OCI-LY1 (cell line): ENCODE results near the gene CCM2.

Experiments used
- H2AFZ ChIP-seq: fragments of 200-600 bp; sonication (generic), shearing (Covaris generic); 2 replicates; pipeline ENCODE4 v1.6.0; 2014; ENCODE audit warnings: antibody characterized with exemption, mild to moderate bottlenecking, low read length
- H3F3A ChIP-seq: fragments of 200-600 bp; sonication (generic), shearing (Covaris generic); 2 replicates; pipeline ENCODE4 v1.6.0; 2014; ENCODE audit warnings: mild to moderate bottlenecking, antibody characterized with exemption, low read length, moderate library complexity; ENCODE audit not compliant: insufficient read depth
- H3K27ac ChIP-seq: fragments of 200-600 bp; sonication (generic); 2 replicates; pipeline ENCODE4 v1.5.1; 2014; ENCODE audit warnings: low read length, mixed run types, mild to moderate bottlenecking, low read depth; ENCODE audit not compliant: poor library complexity, severe bottlenecking
- H3K27me3 ChIP-seq: fragments of 200-600 bp; sonication (generic); 2 replicates; pipeline ENCODE4 v1.6.0; 2014; ENCODE audit warnings: antibody characterized with exemption, mild to moderate bottlenecking, low read length, moderate library complexity; ENCODE audit not compliant: insufficient read depth
- H3K36me3 ChIP-seq: fragments of 200-600 bp; sonication (generic); 2 replicates; pipeline ENCODE4 v1.6.1; 2014; ENCODE audit warnings: mild to moderate bottlenecking, antibody characterized with exemption, low read length, moderate library complexity, mixed read lengths; ENCODE audit not compliant: insufficient read depth
- H3K4me1 ChIP-seq: fragments of 200-600 bp; sonication (generic); 2 replicates; pipeline ENCODE4 v1.5.1; 2014; ENCODE audit warnings: mild to moderate bottlenecking, low read length, moderate library complexity; ENCODE audit not compliant: insufficient read depth, severe bottlenecking
- H3K4me2 ChIP-seq: fragments of 200-600 bp; sonication (generic), shearing (Covaris generic); 2 replicates; pipeline ENCODE4 v1.6.1; 2014; ENCODE audit warnings: low read length
- H3K4me3 ChIP-seq: fragments of 200-600 bp; sonication (generic); 2 replicates; pipeline ENCODE4 v1.5.1; 2014; ENCODE audit warnings: low read length, low read depth, mild to moderate bottlenecking, mixed read lengths; ENCODE audit not compliant: poor library complexity, severe bottlenecking
- H3K79me2 ChIP-seq: fragments of 200-600 bp; shearing (Covaris generic); 2 replicates; pipeline ENCODE4 v1.6.1; 2016; ENCODE audit warnings: mixed run types, low read length, mixed read lengths; ENCODE audit not compliant: insufficient read depth
- H3K9ac ChIP-seq: fragments of 200-600 bp; sonication (generic), shearing (Covaris generic); 2 replicates; pipeline ENCODE4 v1.6.1; 2014; ENCODE audit warnings: mild to moderate bottlenecking, low read length, mixed read lengths
- H3K9me2 ChIP-seq: fragments of 200-600 bp; sonication (generic), shearing (Covaris generic); 2 replicates; pipeline ENCODE4 v1.6.1; 2014; ENCODE audit warnings: low read depth, mild to moderate bottlenecking, low read length, mixed read lengths
- H3K9me3 ChIP-seq: fragments of 200-600 bp; shearing (Covaris generic); 2 replicates; pipeline ENCODE4 v1.6.1; 2014; ENCODE audit warnings: low read length, mixed read lengths
- H4K20me1 ChIP-seq: fragments of 200-600 bp; sonication (generic), shearing (Covaris generic); 2 replicates; pipeline ENCODE4 v1.6.0; 2016; ENCODE audit warnings: mild to moderate bottlenecking, low read length; ENCODE audit not compliant: insufficient read depth
- EZH2 ChIP-seq: fragments of 200-600 bp; sonication (generic), shearing (Covaris generic); IDR thresholded peaks from 2 replicates; pipeline ENCODE4 v1.8.0; 2017; ENCODE audit warnings: borderline replicate concordance, mixed run types, mild to moderate bottlenecking, antibody characterized with exemption, low read length, moderate library complexity, mixed read lengths
- TF ChIP-seq, protein P1 (sequence below): fragments of 200-600 bp; sonication (generic), shearing (Covaris generic); IDR thresholded peaks from 2 replicates; pipeline ENCODE4 v1.5.1; 2017; ENCODE audit warnings: mild to moderate bottlenecking, antibody characterized with exemption, low read length, moderate library complexity, mixed read lengths

The CCM2 gene

DNA sequence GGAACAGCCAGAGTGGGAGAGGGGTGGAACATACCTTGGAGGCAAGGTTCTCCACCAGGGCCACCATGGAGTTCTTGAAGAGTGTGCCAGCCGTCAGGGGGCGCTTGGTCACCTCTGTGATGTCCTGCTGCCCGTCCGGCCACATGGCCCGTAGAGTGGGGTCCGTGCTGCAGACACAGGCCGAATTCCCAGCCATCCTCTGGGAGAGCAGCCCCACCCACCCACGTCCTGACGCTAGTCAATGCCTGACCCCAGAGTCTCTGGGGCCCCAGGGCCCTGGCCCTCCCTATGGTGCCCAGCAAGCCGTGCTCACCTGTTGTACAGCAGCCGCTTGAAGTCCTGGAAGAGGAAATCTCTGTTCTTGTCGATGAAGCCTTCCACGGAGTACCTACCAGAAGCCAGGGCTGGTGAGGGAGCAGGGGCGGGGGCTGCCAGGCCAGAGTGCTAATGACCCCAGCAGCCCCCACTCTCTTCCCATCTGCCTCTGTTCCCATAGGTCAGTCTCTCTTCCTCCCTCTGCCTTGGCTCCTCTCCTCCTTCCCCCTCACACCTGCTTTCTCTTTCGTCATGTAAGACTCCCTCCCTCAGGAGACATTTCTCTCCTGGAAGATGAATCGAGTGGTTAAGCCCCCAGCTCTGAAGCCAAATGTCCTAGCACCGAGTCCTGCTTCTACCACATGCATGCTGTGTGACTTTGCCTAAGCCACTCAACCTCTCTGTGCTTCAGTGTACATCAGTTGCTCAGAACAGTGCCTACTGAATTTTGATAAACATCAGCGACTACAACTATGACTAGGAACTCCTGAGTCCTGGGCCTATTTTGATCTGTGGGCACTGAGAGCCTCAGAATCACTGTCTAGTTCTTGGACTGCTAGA, 32.2 kb upstream of the CCM2 start:
- no peaks in the 10 kb centered on the region for H3F3A ChIP-seq
- no peak for TF ChIP-seq EZH2
- TF ChIP-seq, protein P1, sequence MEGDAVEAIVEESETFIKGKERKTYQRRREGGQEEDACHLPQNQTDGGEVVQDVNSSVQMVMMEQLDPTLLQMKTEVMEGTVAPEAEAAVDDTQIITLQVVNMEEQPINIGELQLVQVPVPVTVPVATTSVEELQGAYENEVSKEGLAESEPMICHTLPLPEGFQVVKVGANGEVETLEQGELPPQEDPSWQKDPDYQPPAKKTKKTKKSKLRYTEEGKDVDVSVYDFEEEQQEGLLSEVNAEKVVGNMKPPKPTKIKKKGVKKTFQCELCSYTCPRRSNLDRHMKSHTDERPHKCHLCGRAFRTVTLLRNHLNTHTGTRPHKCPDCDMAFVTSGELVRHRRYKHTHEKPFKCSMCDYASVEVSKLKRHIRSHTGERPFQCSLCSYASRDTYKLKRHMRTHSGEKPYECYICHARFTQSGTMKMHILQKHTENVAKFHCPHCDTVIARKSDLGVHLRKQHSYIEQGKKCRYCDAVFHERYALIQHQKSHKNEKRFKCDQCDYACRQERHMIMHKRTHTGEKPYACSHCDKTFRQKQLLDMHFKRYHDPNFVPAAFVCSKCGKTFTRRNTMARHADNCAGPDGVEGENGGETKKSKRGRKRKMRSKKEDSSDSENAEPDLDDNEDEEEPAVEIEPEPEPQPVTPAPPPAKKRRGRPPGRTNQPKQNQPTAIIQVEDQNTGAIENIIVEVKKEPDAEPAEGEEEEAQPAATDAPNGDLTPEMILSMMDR = peak; percentile 84
- H3K27me3 ChIP-seq = no peaks in the 10 kb centered on the region
- H3K79me2 ChIP-seq = no peaks in the 10 kb centered on the region
- no peak overlapping the region; the same call in 1 of the 2 replicates for H3K9ac ChIP-seq
- peaks cover under 1% of the 10 kb centered on the region; the same call in 1 of the 2 replicates for H3K36me3 ChIP-seq
- no peaks in the 10 kb centered on the region for H4K20me1 ChIP-seq
- H3K4me3 ChIP-seq = no peak overlapping the region
- H3K4me2 ChIP-seq = peak overlapping the region; percentile 8
- H3K9me3 ChIP-seq = no peaks in the 10 kb centered on the region
- no peak overlapping the region for H2AFZ ChIP-seq
- peaks cover 22% of the 10 kb centered on the region for H3K4me1 ChIP-seq
- H3K9me2 ChIP-seq = no peaks in the 10 kb centered on the region
- H3K27ac ChIP-seq = no peak overlapping the region

DNA sequence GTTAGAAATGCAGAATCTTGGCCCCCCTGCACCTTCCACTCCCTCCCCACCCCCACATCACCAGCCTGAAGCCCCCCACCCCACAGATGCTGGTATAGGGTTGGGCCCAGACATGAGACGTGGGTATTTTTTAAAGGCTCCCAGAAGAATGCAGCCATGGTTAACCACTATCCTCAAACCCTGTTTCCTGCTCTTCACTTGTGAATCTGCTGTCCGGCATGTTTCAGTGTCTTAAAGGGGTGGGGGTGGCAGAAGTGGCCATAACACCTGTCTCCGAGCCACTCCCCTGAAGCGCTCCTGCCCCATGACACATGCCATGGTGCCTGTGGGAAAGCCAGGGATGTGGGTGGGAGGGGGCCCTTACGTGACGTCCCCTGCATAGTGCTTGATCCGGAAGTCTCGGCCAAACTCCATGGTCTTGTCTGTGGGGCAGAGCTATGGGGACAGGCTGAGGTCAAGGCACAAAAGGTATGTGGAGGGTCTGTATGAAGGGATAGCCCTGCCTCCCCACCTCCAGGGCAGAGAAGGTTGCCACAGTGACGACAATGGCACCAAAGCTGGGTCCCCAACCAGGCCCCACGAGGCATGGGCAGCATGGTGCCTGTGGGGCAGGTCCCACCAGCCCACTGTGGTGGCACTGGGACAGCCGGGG, 30.8 kb upstream of the CCM2 start:
- H3K9me3 ChIP-seq = no peaks in the 10 kb centered on the region
- H3K4me2 ChIP-seq = no peak overlapping the region
- no peak overlapping the region for H3K4me3 ChIP-seq
- no peak overlapping the region for H3K9ac ChIP-seq
- H4K20me1 ChIP-seq = no peaks in the 10 kb centered on the region
- H3K36me3 ChIP-seq = peaks cover 7% of the 10 kb centered on the region; the same call in 1 of the 2 replicates
- H3F3A ChIP-seq = no peaks in the 10 kb centered on the region
- H3K27ac ChIP-seq = no peak overlapping the region
- H3K27me3 ChIP-seq = no peaks in the 10 kb centered on the region
- TF ChIP-seq, protein P1 = no peak
- no peaks in the 10 kb centered on the region for H3K9me2 ChIP-seq
- H3K4me1 ChIP-seq = peaks cover 22% of the 10 kb centered on the region
- H3K79me2 ChIP-seq = no peaks in the 10 kb centered on the region
- no peak overlapping the region for H2AFZ ChIP-seq

DNA sequence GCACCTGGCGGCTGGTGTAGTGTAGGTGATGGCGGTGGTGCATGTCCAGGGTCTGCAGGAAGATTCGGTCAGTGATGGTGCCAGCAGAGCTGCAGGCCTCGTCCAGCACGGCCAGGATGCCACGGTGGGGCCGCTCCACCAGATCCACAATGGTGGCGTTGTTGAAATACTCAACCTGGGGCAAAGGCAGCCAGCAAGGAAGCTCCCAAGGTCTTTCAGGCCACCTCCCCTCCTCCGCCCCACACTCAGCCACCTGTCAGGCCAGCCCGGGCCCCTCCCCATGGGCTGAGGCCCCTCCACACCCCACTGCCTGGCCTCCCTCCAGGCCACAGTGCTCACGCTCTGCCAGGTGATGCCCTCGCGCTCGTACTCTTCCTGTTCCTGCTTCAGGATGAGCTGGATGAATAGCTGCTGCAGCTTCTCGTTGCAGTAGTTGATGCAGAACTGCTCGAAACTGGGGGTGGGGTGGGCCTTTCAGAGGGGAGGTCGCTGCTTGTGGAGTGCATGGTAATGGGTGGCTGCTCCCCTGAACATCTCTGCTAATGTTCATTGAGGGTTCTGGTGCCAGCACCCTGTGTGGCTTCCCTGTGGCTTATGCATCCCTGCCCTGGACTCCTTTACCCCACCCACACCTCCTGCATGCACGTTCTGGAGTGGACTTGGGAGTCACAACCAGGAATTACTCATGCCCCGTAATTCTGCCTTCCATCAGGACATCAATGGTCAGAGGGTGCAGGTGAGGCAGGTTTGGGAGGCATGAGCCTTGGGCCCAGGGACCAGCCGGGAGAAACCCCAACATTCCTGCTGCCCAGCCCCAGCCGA, 30.1 kb upstream of the CCM2 start:
- no peak overlapping the region for H3K4me2 ChIP-seq
- no peaks in the 10 kb centered on the region for H3K27me3 ChIP-seq
- H3K9me2 ChIP-seq = no peaks in the 10 kb centered on the region
- H3K27ac ChIP-seq = no peak overlapping the region
- no peak for TF ChIP-seq EZH2
- TF ChIP-seq, protein P1 = no peak
- no peaks in the 10 kb centered on the region for H4K20me1 ChIP-seq
- H3K36me3 ChIP-seq = peaks cover 7% of the 10 kb centered on the region; the same call in 1 of the 2 replicates
- H2AFZ ChIP-seq = no peak overlapping the region
- no peak overlapping the region for H3K4me3 ChIP-seq
- peaks cover 22% of the 10 kb centered on the region for H3K4me1 ChIP-seq
- no peaks in the 10 kb centered on the region for H3K9me3 ChIP-seq
- no peaks in the 10 kb centered on the region for H3K79me2 ChIP-seq
- H3F3A ChIP-seq = no peaks in the 10 kb centered on the region
- H3K9ac ChIP-seq = no peak overlapping the region
